ENCODE data around the gene HUWE1.
"Not testable (repeated sequence)": the region's sequence is repeated elsewhere in the genome, so short reads cannot be mapped to it uniquely, and the experiment has no call there.

GRCh38 chrX:53719666-53720065 is 33.1 kb upstream of the HUWE1 start:
- TF ChIP-seq, protein P1, sequence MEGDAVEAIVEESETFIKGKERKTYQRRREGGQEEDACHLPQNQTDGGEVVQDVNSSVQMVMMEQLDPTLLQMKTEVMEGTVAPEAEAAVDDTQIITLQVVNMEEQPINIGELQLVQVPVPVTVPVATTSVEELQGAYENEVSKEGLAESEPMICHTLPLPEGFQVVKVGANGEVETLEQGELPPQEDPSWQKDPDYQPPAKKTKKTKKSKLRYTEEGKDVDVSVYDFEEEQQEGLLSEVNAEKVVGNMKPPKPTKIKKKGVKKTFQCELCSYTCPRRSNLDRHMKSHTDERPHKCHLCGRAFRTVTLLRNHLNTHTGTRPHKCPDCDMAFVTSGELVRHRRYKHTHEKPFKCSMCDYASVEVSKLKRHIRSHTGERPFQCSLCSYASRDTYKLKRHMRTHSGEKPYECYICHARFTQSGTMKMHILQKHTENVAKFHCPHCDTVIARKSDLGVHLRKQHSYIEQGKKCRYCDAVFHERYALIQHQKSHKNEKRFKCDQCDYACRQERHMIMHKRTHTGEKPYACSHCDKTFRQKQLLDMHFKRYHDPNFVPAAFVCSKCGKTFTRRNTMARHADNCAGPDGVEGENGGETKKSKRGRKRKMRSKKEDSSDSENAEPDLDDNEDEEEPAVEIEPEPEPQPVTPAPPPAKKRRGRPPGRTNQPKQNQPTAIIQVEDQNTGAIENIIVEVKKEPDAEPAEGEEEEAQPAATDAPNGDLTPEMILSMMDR (IDR thresholded peaks at IDR 0.05) = not testable (repeated sequence)
- not testable (repeated sequence) for TF ChIP-seq POLR2A (IDR thresholded peaks at IDR 0.05)
